MCF 10A (cell line): ENCODE measurements around the gene MAU2. TPM values are rescaled to one million over a fixed set of nuclear protein-coding genes. Genes with fewer than 3 reads are reported as not detected.

ENCODE experiments used
- BruUV-seq: library from RNA; stranded (reverse); fragments of 400-500 nt; replicated peaks from 2 replicates; lab custom pipeline; 2021; lab: Mats Ljungman, UMichigan
- CTCF ChIA-PET: fragments of 300-600 bp; sonication (Branson Sonifier 250); formaldehyde crosslinking; extraction: SDS; loops from one replicate; lab custom pipeline; 2021; ENCODE audit warnings: antibody characterized with exemption, inconsistent platforms; lab: Yijun Ruan, JAX
- POLR2A ChIA-PET: fragments of 300-600, 350-650 bp; sonication (Branson Sonifier 250); formaldehyde crosslinking; extraction: SDS; loops from one replicate; lab custom pipeline; 2020; ENCODE audit warnings: antibody characterized with exemption, inconsistent platforms; lab: Yijun Ruan, JAX
- DNase-seq: peaks from one replicate; pipeline ENCODE4 v3.0.0-alpha.2; 2018; ENCODE audit not compliant: unreplicated experiment
- H3K27ac Mint-ChIP-seq: one replicate; pipeline ENCODE4 v1.8.0; 2022; ENCODE audit warnings: mild to moderate bottlenecking, low read depth, mixed read lengths; ENCODE audit not compliant: unreplicated experiment
- H3K27me3 Mint-ChIP-seq: one replicate; pipeline ENCODE4 v1.8.0; 2022; ENCODE audit warnings: mixed read lengths; ENCODE audit not compliant: insufficient read depth, unreplicated experiment
- H3K36me3 Mint-ChIP-seq: one replicate; pipeline ENCODE4 v1.8.0; 2022; ENCODE audit warnings: mild to moderate bottlenecking, moderate library complexity, mixed read lengths; ENCODE audit not compliant: insufficient read depth, unreplicated experiment
- H3K4me1 Mint-ChIP-seq: one replicate; pipeline ENCODE4 v1.8.0; 2022; ENCODE audit warnings: mixed read lengths; ENCODE audit not compliant: insufficient read depth, unreplicated experiment
- H3K4me3 Mint-ChIP-seq: one replicate; pipeline ENCODE4 v1.8.0; 2022; ENCODE audit warnings: mild to moderate bottlenecking, moderate library complexity, mixed read lengths; ENCODE audit not compliant: unreplicated experiment
- H3K9me3 Mint-ChIP-seq: one replicate; pipeline ENCODE4 v1.8.0; 2022; ENCODE audit warnings: mixed read lengths; ENCODE audit not compliant: unreplicated experiment
- CTCF ChIP-seq: fragments of 200-600 bp; IDR thresholded peaks from one replicate; pipeline ENCODE4 v1.8.0; 2022; ENCODE audit warnings: antibody characterized with exemption, mild to moderate bottlenecking; ENCODE audit not compliant: unreplicated experiment
- intact Hi-C: fragments of 100-400 bp; cut with micrococcal nuclease; formaldehyde crosslinking; loops from 2 replicates; pipeline ENCODE4 v1.14.1; 2022
- total RNA-seq: library from RNA; stranded (reverse); gene quantifications from 2 replicates; pipeline ENCODE4 v1.2.3, GENCODE V29; 2022

MAU2 gene
- total RNA-seq, 1 experiment from 2014 or later: 50.1 TPM

GRCh38 chr19:19327672-19328071 lies 7.0 kb downstream of the MAU2 start:
- H3K27me3 Mint-ChIP-seq: no peaks in the 10 kb centered on the region
- ChIA-PET POLR2A (no interaction called here), CTCF (interaction anchor here (1.0 kb wide), 1 partner anchor 15 kb away, joined by 7 read pairs; no protein-coding TSS in a partner anchor)
- peaks cover 85% of the 10 kb centered on the region for H3K36me3 Mint-ChIP-seq
- H3K4me3 Mint-ChIP-seq: no peak overlapping the region
- intact Hi-C loops: no loop called here
- peaks cover 13% of the 10 kb centered on the region for H3K4me1 Mint-ChIP-seq
- no TSS peak for BruUV-seq
- no peak for TF ChIP-seq CTCF
- H3K27ac Mint-ChIP-seq: peak overlapping the region; percentile 42
- H3K9me3 Mint-ChIP-seq: no peaks in the 10 kb centered on the region
- DNase-seq: no peak

GRCh38 chr19:19329126-19329525 lies 8.5 kb downstream of the MAU2 start:
- Mint-ChIP-seq H3K36me3 (peaks cover 85% of the 10 kb centered on the region), H3K4me1 (peaks cover 6% of the 10 kb centered on the region), H3K27me3 (no peaks in the 10 kb centered on the region), H3K4me3 (no peak overlapping the region), H3K9me3 (no peaks in the 10 kb centered on the region), H3K27ac (no peak overlapping the region)
- ChIA-PET POLR2A (no interaction called here), CTCF (interaction anchor here (0.6 kb wide), 1 partner anchor 22 kb away, joined by 3 read pairs; no protein-coding TSS in a partner anchor)
- BruUV-seq: no TSS peak
- intact Hi-C loops: no loop called here
- no peak for TF ChIP-seq CTCF
- DNase-seq: no peak

GRCh38 chr19:19334063-19334988 lies 13.7 kb downstream of the MAU2 start:
- no peak for TF ChIP-seq CTCF
- Mint-ChIP-seq H3K9me3 (no peaks in the 10 kb centered on the region), H3K27me3 (no peaks in the 10 kb centered on the region), H3K36me3 (peaks cover 77% of the 10 kb centered on the region), H3K4me1 (no peaks in the 10 kb centered on the region), H3K4me3 (no peak overlapping the region), H3K27ac (no peak overlapping the region)
- ChIA-PET POLR2A (interaction anchor here (0.6 to 1.3 kb wide), 2 partner anchors 30 to 54 kb away, joined by 3 read pairs; no protein-coding TSS in a partner anchor), CTCF (interaction anchor here (0.5 to 3.0 kb wide), 4 partner anchors 8 to 156 kb away, joined by 3 to 20 read pairs (median 5); no protein-coding TSS in a partner anchor)
- BruUV-seq: no TSS peak
- intact Hi-C loops: no loop called here
- no peak for DNase-seq

- DNase-seq: no peak
- no TSS peak for BruUV-seq
- CTCF ChIA-PET: interaction anchor here (3.0 kb wide), 1 partner anchor 8 kb away, joined by 20 read pairs; no protein-coding TSS in a partner anchor
- H3K9me3 Mint-ChIP-seq: no peaks in the 10 kb centered on the region
- no peak for TF ChIP-seq CTCF
- no peaks in the 10 kb centered on the region for H3K4me1 Mint-ChIP-seq
- H3K27me3 Mint-ChIP-seq: no peaks in the 10 kb centered on the region
- H3K27ac Mint-ChIP-seq: no peak overlapping the region
- peaks cover 70% of the 10 kb centered on the region for H3K36me3 Mint-ChIP-seq
- H3K4me3 Mint-ChIP-seq: no peak overlapping the region
- POLR2A ChIA-PET: no interaction called here
- intact Hi-C loops: no loop called here
These were observed 14.3 kb downstream of the MAU2 start for GRCh38 chr19:19334989-19335344.
